Stimulated activated naive B cell treated with anti-CD40 and anti-IgM and Interleukin-4, amounts not matched to agents 10 μg/mL and 1 μg/mL and 100 μg/mL, for 72 hours (primary cell): ENCODE measurements around the gene ZNF846.
"Not testable (repeated sequence)": the region's sequence is repeated elsewhere in the genome, so short reads cannot be mapped to it uniquely, and the experiment has no call there.

Source experiments
- ATAC-seq, 2 donors: fragments of 150-1000 bp; cut with Tn5 transposase; replicated peaks; 2 replicates each; pipeline ENCODE4 v1.10.0; 2021; ENCODE audit warnings: moderate library complexity in 1 of 2
- DNase-seq: peaks from one replicate; pipeline ENCODE4 v3.0.0; 2021
- H3K27ac Mint-ChIP-seq: one replicate; pipeline ENCODE4 v1.8.0; 2022; ENCODE audit warnings: mild to moderate bottlenecking, mixed read lengths
- H3K27me3 Mint-ChIP-seq, 2 donors: one replicate each; pipeline ENCODE4 v1.8.0; 2022; ENCODE audit warnings: mixed read lengths in 2 of 2
- H3K36me3 Mint-ChIP-seq, 2 donors: one replicate each; pipeline ENCODE4 v1.8.0; 2022; ENCODE audit warnings: mixed read lengths in 2 of 2, mild to moderate bottlenecking in 1 of 2
- H3K4me1 Mint-ChIP-seq, 2 donors: one replicate each; pipeline ENCODE4 v1.8.0; 2022; ENCODE audit warnings: mixed read lengths in 2 of 2, mild to moderate bottlenecking in 1 of 2
- H3K4me3 Mint-ChIP-seq, 2 donors: one replicate each; pipeline ENCODE4 v1.8.0; 2022; ENCODE audit warnings: mild to moderate bottlenecking in 2 of 2, mixed read lengths in 2 of 2, moderate library complexity in 1 of 2
- H3K9me3 Mint-ChIP-seq, 2 donors: one replicate each; pipeline ENCODE4 v1.8.0; 2022; ENCODE audit warnings: mixed read lengths in 2 of 2, mild to moderate bottlenecking in 1 of 2

Gene ZNF846

GRCh38 chr19:9791073-9791367, 22.5 kb upstream of the ZNF846 start:
- not testable (repeated sequence) for DNase-seq, H3K9me3 Mint-ChIP-seq, ATAC-seq, H3K36me3 Mint-ChIP-seq, H3K27me3 Mint-ChIP-seq, H3K27ac Mint-ChIP-seq
- Mint-ChIP-seq H3K4me3 (peak overlapping the region in 1 of 2 donors; percentile 6), H3K4me1 (peaks cover 14 to 29% of the 10 kb centered on the region in 2 donors)

GRCh38 chr19:9789579-9789978, 21.0 kb upstream of the ZNF846 start:
- not testable (repeated sequence) for H3K9me3 Mint-ChIP-seq, H3K36me3 Mint-ChIP-seq, H3K27me3 Mint-ChIP-seq, DNase-seq, ATAC-seq, H3K4me3 Mint-ChIP-seq, H3K27ac Mint-ChIP-seq
- peaks cover 17 to 39% of the 10 kb centered on the region in 2 donors for H3K4me1 Mint-ChIP-seq

- ATAC-seq = no peak
- H3K27me3 Mint-ChIP-seq = no peaks in the 10 kb centered on the region
- no peak for DNase-seq
- no peaks in the 10 kb centered on the region for H3K36me3 Mint-ChIP-seq
- no peaks in the 10 kb centered on the region for H3K9me3 Mint-ChIP-seq
- H3K27ac Mint-ChIP-seq = no peak overlapping the region
- no peak overlapping the region for H3K4me3 Mint-ChIP-seq
- H3K4me1 Mint-ChIP-seq = peaks cover 18 to 44% of the 10 kb centered on the region in 2 donors
These were observed 20.5 kb upstream of the ZNF846 start for GRCh38 chr19:9789066-9789465.

GRCh38 chr19:9788604-9789003, 20.1 kb upstream of the ZNF846 start:
- not testable (repeated sequence) for H3K4me3 Mint-ChIP-seq, ATAC-seq, H3K9me3 Mint-ChIP-seq, H3K27ac Mint-ChIP-seq, DNase-seq, H3K27me3 Mint-ChIP-seq, H3K36me3 Mint-ChIP-seq
- H3K4me1 Mint-ChIP-seq = peaks cover 19 to 47% of the 10 kb centered on the region in 2 donors

GRCh38 chr19:9786819-9787218, 18.3 kb upstream of the ZNF846 start:
- H3K4me1 Mint-ChIP-seq = peaks cover 17 to 40% of the 10 kb centered on the region in 2 donors
- ATAC-seq (no peak), DNase-seq (no peak)
- H3K27me3 Mint-ChIP-seq = no peaks in the 10 kb centered on the region
- peak overlapping the region; percentile 86 for H3K27ac Mint-ChIP-seq
- H3K36me3 Mint-ChIP-seq = peaks cover 0 to 2% of the 10 kb centered on the region in 2 donors
- H3K4me3 Mint-ChIP-seq = peak overlapping the region; percentile 79 to 92
- H3K9me3 Mint-ChIP-seq = no peaks in the 10 kb centered on the region

- ATAC-seq (no peak), DNase-seq (no peak)
- no peaks in the 10 kb centered on the region for H3K9me3 Mint-ChIP-seq
- H3K4me3 Mint-ChIP-seq = peak overlapping the region; percentile 90 to 92
- H3K27me3 Mint-ChIP-seq = no peaks in the 10 kb centered on the region
- H3K4me1 Mint-ChIP-seq = peaks cover 14 to 36% of the 10 kb centered on the region in 2 donors
- peaks cover 0 to 2% of the 10 kb centered on the region in 2 donors for H3K36me3 Mint-ChIP-seq
- peak overlapping the region; percentile 97 for H3K27ac Mint-ChIP-seq
These were observed 17.8 kb upstream of the ZNF846 start for GRCh38 chr19:9786342-9786741.

GRCh38 chr19:9785367-9786331, 17.1 kb upstream of the ZNF846 start:
- peaks cover 0 to 2% of the 10 kb centered on the region in 2 donors for H3K36me3 Mint-ChIP-seq
- ATAC-seq (peak; percentile 88), DNase-seq (peak; percentile 93)
- no peaks in the 10 kb centered on the region for H3K27me3 Mint-ChIP-seq
- peak overlapping the region; percentile 90 to 92 for H3K4me3 Mint-ChIP-seq
- H3K4me1 Mint-ChIP-seq = peaks cover 14 to 31% of the 10 kb centered on the region in 2 donors
- no peaks in the 10 kb centered on the region for H3K9me3 Mint-ChIP-seq
- H3K27ac Mint-ChIP-seq = peak overlapping the region; percentile 97

GRCh38 chr19:9784163-9784496, 15.6 kb upstream of the ZNF846 start:
- not testable (repeated sequence) for H3K36me3 Mint-ChIP-seq, H3K27ac Mint-ChIP-seq, DNase-seq, H3K9me3 Mint-ChIP-seq, H3K27me3 Mint-ChIP-seq, ATAC-seq
- H3K4me3 Mint-ChIP-seq = peak overlapping the region in 1 of 2 donors; percentile 7
- H3K4me1 Mint-ChIP-seq = peaks cover 10 to 25% of the 10 kb centered on the region in 2 donors

- H3K27ac Mint-ChIP-seq = no peak overlapping the region
- ATAC-seq = no peak
- peaks cover 5 to 8% of the 10 kb centered on the region in 2 donors for H3K36me3 Mint-ChIP-seq
- H3K27me3 Mint-ChIP-seq = no peaks in the 10 kb centered on the region
- no peak overlapping the region for H3K4me3 Mint-ChIP-seq
- no peak for DNase-seq
- H3K4me1 Mint-ChIP-seq = peaks cover 9 to 25% of the 10 kb centered on the region in 2 donors
- H3K9me3 Mint-ChIP-seq = no peaks in the 10 kb centered on the region
These were observed 13.8 kb upstream of the ZNF846 start for GRCh38 chr19:9782338-9782737.

GRCh38 chr19:9757544-9758501, 10.7 kb downstream of the ZNF846 start:
- Mint-ChIP-seq H3K4me3 (no peak overlapping the region), H3K9me3 (peaks cover 5 to 7% of the 10 kb centered on the region in 2 donors), H3K27ac (no peak overlapping the region), H3K4me1 (no peaks in the 10 kb centered on the region), H3K27me3 (no peaks in the 10 kb centered on the region), H3K36me3 (peaks cover 22 to 49% of the 10 kb centered on the region in 2 donors)
- ATAC-seq = no peak
- no peak for DNase-seq

GRCh38 chr19:9752701-9753443, 15.7 kb downstream of the ZNF846 start:
- Mint-ChIP-seq H3K9me3 (peaks cover 9 to 10% of the 10 kb centered on the region in 2 donors), H3K4me1 (no peaks in the 10 kb centered on the region), H3K27me3 (no peaks in the 10 kb centered on the region), H3K27ac (no peak overlapping the region), H3K4me3 (no peak overlapping the region), H3K36me3 (peaks cover 8 to 24% of the 10 kb centered on the region in 2 donors)
- ATAC-seq (no peak), DNase-seq (no peak)

- H3K4me3 Mint-ChIP-seq = no peak overlapping the region
- DNase-seq = no peak
- no peaks in the 10 kb centered on the region for H3K4me1 Mint-ChIP-seq
- H3K27me3 Mint-ChIP-seq = no peaks in the 10 kb centered on the region
- no peak overlapping the region for H3K27ac Mint-ChIP-seq
- H3K9me3 Mint-ChIP-seq = peaks cover 8 to 9% of the 10 kb centered on the region in 2 donors
- peaks cover 4 to 13% of the 10 kb centered on the region in 2 donors for H3K36me3 Mint-ChIP-seq
- no peak for ATAC-seq
These were observed 17.1 kb downstream of the ZNF846 start for GRCh38 chr19:9751446-9751845.

- no peak overlapping the region for H3K4me3 Mint-ChIP-seq
- ATAC-seq = no peak
- no peaks in the 10 kb centered on the region for H3K4me1 Mint-ChIP-seq
- H3K27me3 Mint-ChIP-seq = no peaks in the 10 kb centered on the region
- no peak overlapping the region for H3K27ac Mint-ChIP-seq
- peaks cover 0 to 13% of the 10 kb centered on the region in 2 donors for H3K36me3 Mint-ChIP-seq
- peaks cover 9 to 10% of the 10 kb centered on the region in 2 donors for H3K9me3 Mint-ChIP-seq
- no peak for DNase-seq
These were observed 26.9 kb downstream of the ZNF846 start for GRCh38 chr19:9741476-9742171.
